Right lobe of liver (tissue), 6 donors: Measurements from ENCODE around the gene MISP. TPM values are rescaled to one million over a fixed set of nuclear protein-coding genes. Genes with fewer than 3 reads are reported as not detected.
A peak's percentile ranks its signal among the peaks of the same experiment; 100 is the strongest.

ENCODE experiments used
- ATAC-seq, 4 donors: fragments of 200-7000 bp; cut with Tn5 transposase; one replicate each; pipeline ENCODE4 v1.9.1; 2020; ENCODE audit warnings: mild to moderate bottlenecking in 4 of 4, moderate library complexity in 4 of 4
- DNase-seq, 3 donors: peaks; one replicate each; pipeline ENCODE4 v3.0.0-alpha.2; 2020
- H3K27ac ChIP-seq, 3 donors: fragments of 200-600 bp; one replicate each; pipeline ENCODE4 v1.8.0; 2022
- H3K27me3 ChIP-seq, 2 donors: fragments of 200-600 bp; one replicate each; pipeline ENCODE4 v1.8.0; 2022
- H3K36me3 ChIP-seq, 4 donors: fragments of 200-600 bp; sonication (generic) in 1 of 4; one replicate each; pipeline versions ENCODE4 v1.5.1 to v1.8.0; 2017 to 2022; ENCODE audit warnings: control low read depth in 1 of 4
- H3K4me1 ChIP-seq, 4 donors: fragments of 200-600 bp; sonication (generic) in 1 of 4; one replicate each; pipeline versions ENCODE4 v1.5.1 to v1.8.0; 2017 to 2022; ENCODE audit warnings: control low read depth in 1 of 4
- H3K4me3 ChIP-seq, 3 donors: fragments of 200-600 bp; one replicate each; pipeline ENCODE4 v1.8.0; 2022
- H3K9me3 ChIP-seq, 4 donors: fragments of 200-600 bp; sonication (generic) in 1 of 4; one replicate each; pipeline versions ENCODE4 v1.5.1 to v1.8.0; 2017 to 2022; ENCODE audit warnings: control low read depth in 1 of 4
- POLR2A ChIP-seq: fragments of 450-650 bp; IDR thresholded peaks from one replicate; pipeline ENCODE4 v1.6.1; 2017; ENCODE audit warnings: antibody characterized with exemption, mild to moderate bottlenecking
- WGBS: methylation state at CpG from one replicate; pipeline ENCODE4 v1.1.6; 2018; ENCODE audit warnings: low coverage, low lambda C conversion rate; ENCODE audit not compliant: insufficient coverage; ENCODE audit errors: missing lambda C conversion rate; 5-methylcytosine and 5-hydroxymethylcytosine counted together
- intact Hi-C, 2 donors: fragments of 100-400 bp; cut with DNase I; formaldehyde crosslinking; loops; one replicate each; pipeline versions ENCODE4 v1.11.2 to v1.14.1; 2022
- microRNA counts: library from miRNA; unstranded; fragments of <30 nt; microRNA quantifications from one replicate; lab custom pipeline; 2016
- microRNA-seq, 2 donors: library from miRNA; unstranded; fragments of <30 nt; microRNA quantifications; one replicate each; pipeline ENCODE4, GENCODE V29; 2019 to 2020
- small RNA-seq, 2 experiments: library from RNA; depleted of rRNA; stranded (forward); fragments of <200 nt; gene quantifications; one replicate each; pipeline ENCODE3, GENCODE V24; 2016
- total RNA-seq, 6 experiments: library from RNA; depleted of rRNA in 2 of 6; stranded (reverse); fragments of >200 nt in 2 of 6; fragmentation: NEBNext Ultra II Directional in 3 of 6; extraction: Animal tissue kit (Norgen Biotek cat#: 25700) in 3 of 6; gene quantifications; one replicate each; pipeline versions ENCODE4 v1.1.0 to v1.2.4, GENCODE V29; 2016 to 2023
- TF ChIP-seq, protein P1 (sequence below), 4 donors: fragments of 200-600 bp in 3 of 4; fragments of 450-650 bp in 1 of 4; IDR thresholded peaks; one replicate each; pipeline versions ENCODE4 v1.5.1 to v1.8.0; 2016 to 2022; ENCODE audit warnings: antibody characterized with exemption in 4 of 4, mild to moderate bottlenecking in 2 of 4
- donor health status: DM: no; HTN: yes; CAD: no.
- donor health status: DM: no; HTN: no; CAD: no.
- donor health status: DM: no; HTN: no; CAD: no.
- donor health status: DM: no; HTN: yes; CAD: no.
- donor health status: DM: no; HTN: yes; CAD: no.

The MISP gene
- total RNA-seq, 6 experiments from 2014 or later = 0.09 TPM; not detected in 5

GRCh38 chr19:812049-812746 lies 61.3 kb downstream of the MISP start:
- no peak for TF ChIP-seq POLR2A
- TF ChIP-seq, protein P1, sequence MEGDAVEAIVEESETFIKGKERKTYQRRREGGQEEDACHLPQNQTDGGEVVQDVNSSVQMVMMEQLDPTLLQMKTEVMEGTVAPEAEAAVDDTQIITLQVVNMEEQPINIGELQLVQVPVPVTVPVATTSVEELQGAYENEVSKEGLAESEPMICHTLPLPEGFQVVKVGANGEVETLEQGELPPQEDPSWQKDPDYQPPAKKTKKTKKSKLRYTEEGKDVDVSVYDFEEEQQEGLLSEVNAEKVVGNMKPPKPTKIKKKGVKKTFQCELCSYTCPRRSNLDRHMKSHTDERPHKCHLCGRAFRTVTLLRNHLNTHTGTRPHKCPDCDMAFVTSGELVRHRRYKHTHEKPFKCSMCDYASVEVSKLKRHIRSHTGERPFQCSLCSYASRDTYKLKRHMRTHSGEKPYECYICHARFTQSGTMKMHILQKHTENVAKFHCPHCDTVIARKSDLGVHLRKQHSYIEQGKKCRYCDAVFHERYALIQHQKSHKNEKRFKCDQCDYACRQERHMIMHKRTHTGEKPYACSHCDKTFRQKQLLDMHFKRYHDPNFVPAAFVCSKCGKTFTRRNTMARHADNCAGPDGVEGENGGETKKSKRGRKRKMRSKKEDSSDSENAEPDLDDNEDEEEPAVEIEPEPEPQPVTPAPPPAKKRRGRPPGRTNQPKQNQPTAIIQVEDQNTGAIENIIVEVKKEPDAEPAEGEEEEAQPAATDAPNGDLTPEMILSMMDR (IDR thresholded peaks at IDR 0.05) = no peak
- ATAC-seq (no peak), DNase-seq (no peak)
- no peaks in the 10 kb centered on the region for H3K4me1 ChIP-seq
- H3K27ac ChIP-seq = no peak overlapping the region
- no peak overlapping the region for H3K4me3 ChIP-seq
- H3K27me3 ChIP-seq = no peaks in the 10 kb centered on the region
- H3K36me3 ChIP-seq = peaks cover 24 to 51% (median 32%) of the 10 kb centered on the region in 4 donors
- intact Hi-C loops = no loop called here
- WGBS = 88% methylated on average over 11 of the region's 80 CpGs
- no peaks in the 10 kb centered on the region for H3K9me3 ChIP-seq

DNA sequence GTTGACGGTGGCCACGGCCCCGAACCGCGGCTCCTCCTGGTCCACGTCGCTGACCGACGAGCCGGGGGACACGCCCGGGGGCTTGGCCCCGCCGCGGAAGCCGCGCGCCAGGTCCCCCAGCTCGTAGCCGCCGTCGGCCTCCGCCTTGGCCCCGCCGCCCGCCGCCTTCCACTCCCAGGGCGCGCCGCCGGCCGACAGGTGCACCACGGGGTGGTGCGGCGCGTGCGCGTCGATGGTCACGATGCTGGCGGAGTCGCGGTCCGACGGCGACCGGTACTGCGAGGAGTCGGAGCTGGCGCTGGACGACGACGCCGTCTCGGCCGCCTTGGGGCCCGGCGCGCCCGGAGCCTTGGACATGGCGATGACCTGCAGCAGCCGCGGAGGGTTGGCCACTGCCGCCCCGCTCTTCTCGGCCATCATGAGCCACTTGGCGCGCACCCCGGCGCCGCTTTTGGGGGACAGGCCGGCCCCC lies 61.9 kb downstream of the MISP start:
- Histone ChIP-seq H3K9me3 (no peaks in the 10 kb centered on the region), H3K4me3 (no peak overlapping the region), H3K36me3 (peaks cover 18 to 46% (median 29%) of the 10 kb centered on the region in 4 donors), H3K4me1 (no peaks in the 10 kb centered on the region), H3K27ac (no peak overlapping the region), H3K27me3 (no peaks in the 10 kb centered on the region)
- DNase-seq = no peak
- no peak for ATAC-seq
- intact Hi-C loops = no loop called here
- 92% methylated on average over 23 of the region's 72 CpGs for WGBS
- TF ChIP-seq, protein P1 (IDR thresholded peaks at IDR 0.05) = no peak
- no peak for TF ChIP-seq POLR2A

DNA sequence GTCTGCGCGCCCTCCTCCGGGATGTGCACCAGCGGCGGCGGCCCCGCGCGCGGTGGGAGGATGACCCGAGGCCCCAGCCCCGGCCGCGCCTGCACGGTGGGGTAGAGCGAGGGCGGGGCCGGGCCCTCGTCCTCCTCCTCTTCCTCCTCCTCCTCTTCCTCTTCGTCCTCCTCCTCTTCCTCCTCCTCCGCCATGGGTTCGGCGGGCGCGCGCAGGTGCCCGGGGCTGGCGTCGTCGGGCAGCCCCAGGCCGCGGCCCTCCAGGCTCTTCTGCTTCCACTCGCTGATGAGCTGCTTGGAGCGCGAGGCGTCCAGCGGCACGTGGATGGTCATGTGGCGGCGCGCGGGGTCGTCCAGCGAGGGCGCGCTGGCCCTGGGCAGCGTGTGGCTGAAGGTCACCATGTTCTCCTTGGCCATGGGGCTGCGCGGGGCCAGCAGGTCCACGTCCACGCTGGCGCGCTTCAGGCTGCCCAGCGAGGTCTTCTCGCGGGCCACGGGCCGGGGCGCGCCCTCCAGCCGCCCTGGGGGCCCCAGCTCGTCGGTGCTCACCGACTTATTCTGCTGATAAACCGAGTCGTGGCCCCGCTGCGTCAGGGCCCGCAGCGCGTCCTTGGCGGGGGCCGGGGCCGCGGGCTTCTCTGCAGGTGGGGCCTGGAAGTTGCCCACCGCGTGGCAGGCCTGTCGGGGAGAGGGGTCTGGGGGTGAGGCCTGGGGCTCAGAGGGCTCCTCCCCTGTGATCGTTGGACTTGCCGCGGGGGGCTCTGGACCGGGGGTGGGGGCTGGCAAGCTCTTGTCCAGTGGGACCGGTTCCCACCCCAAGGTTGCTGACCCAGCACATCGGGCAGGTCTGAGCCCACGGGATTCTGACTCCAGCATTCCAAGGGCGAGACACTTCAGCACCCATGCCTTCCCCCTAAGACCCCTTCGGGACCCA lies 62.6 kb downstream of the MISP start:
- 90% methylated on average over 12 of the region's 87 CpGs for WGBS
- Histone ChIP-seq H3K36me3 (peaks cover 13 to 39% (median 24%) of the 10 kb centered on the region in 4 donors), H3K27ac (no peak overlapping the region), H3K27me3 (no peaks in the 10 kb centered on the region), H3K9me3 (no peaks in the 10 kb centered on the region), H3K4me1 (no peaks in the 10 kb centered on the region), H3K4me3 (no peak overlapping the region)
- intact Hi-C loops = no loop called here
- no peak for DNase-seq
- no peak for TF ChIP-seq POLR2A
- TF ChIP-seq, protein P1 (IDR thresholded peaks at IDR 0.05) = no peak
- ATAC-seq = peak in 2 of 4 donors; percentile 5 to 20

MicroRNA genes within 50 kb of the gene (microRNA counts, 767-probe panel; counts per million panel counts)
- microRNA hsa-miR-3187-3p (lab: Ali Mortazavi, UCI) = 237 counts per million

Small RNA genes within 50 kb of the gene (microRNA-seq; reads per million reads assigned to microRNA genes)
- gene MIR3187 (2.6 to 4.9 reads per million in 2 donors), gene MIR4745 (0.87 to 1.9 reads per million in 2 donors)

Small RNA genes within 50 kb of the gene (small RNA-seq; reads per million reads assigned to genes)
- 0 reads per million in 2 experiments for gene MIR3187

Other genes starting within 250 kb of the MISP start
- gene TPGS1, start 243.6 kb upstream of the MISP start, total RNA-seq = 10 to 100 TPM in 3 of 6 experiments, 1 to 10 TPM in 3; 8.2 to 42.2 (median 10.3) TPM
- 10 to 100 TPM; 44.8 to 81.8 (median 49.5) TPM for gene CDC34, start 219.4 kb upstream of the MISP start, total RNA-seq
- gene GZMM, start 207.1 kb upstream of the MISP start, total RNA-seq = under 1 TPM in 3 of 6 experiments, not detected in 3; 0.59 to 0.95 (median 0.74) TPM
- 100 to 1,000 TPM in 4 of 6 experiments, 10 to 100 TPM in 2; 88.6 to 369 (median 124) TPM for gene BSG, start 178.5 kb upstream of the MISP start, total RNA-seq
- gene HCN2, start 161.2 kb upstream of the MISP start, total RNA-seq = under 1 TPM in 5 of 6 experiments, not detected in 1; 0.05 to 0.27 (median 0.09) TPM
- 10 to 100 TPM; 25.9 to 42.9 (median 33.3) TPM for gene POLRMT, start 117.6 kb upstream of the MISP start, total RNA-seq
- gene FGF22, start 111.2 kb upstream of the MISP start, total RNA-seq = under 1 TPM in 1 of 6 experiments, not detected in 5; 0.15 TPM
- gene RNF126, start 87.9 kb upstream of the MISP start, total RNA-seq = 10 to 100 TPM; 18.3 to 85.0 (median 28.8) TPM
- 10 to 100 TPM in 3 of 6 experiments, 1 to 10 TPM in 3; 4.2 to 18.7 (median 10.4) TPM for gene FSTL3, start 74.7 kb upstream of the MISP start, total RNA-seq
- under 1 TPM in 1 of 6 experiments, not detected in 5; 0.20 TPM for gene PRSS57, start 55.7 kb upstream of the MISP start, total RNA-seq
- 10 to 100 TPM in 2 of 6 experiments, 1 to 10 TPM in 4; 4.6 to 12.7 (median 7.1) TPM for gene PALM, start 42.2 kb upstream of the MISP start, total RNA-seq
- 100 to 1,000 TPM in 5 of 6 experiments, 10 to 100 TPM in 1; 91.1 to 150 (median 129) TPM for gene PTBP1, start 46.3 kb downstream of the MISP start, total RNA-seq
- gene PLPPR3, start 70.8 kb downstream of the MISP start, total RNA-seq = not detected
- gene AZU1, start 76.7 kb downstream of the MISP start, total RNA-seq = 1 to 10 TPM in 2 of 6 experiments, under 1 TPM in 1, not detected in 3; 0.15 to 3.6 (median 1.8) TPM
- 1 to 10 TPM in 2 of 6 experiments, not detected in 4; 2.3 to 2.9 TPM for gene PRTN3, start 89.9 kb downstream of the MISP start, total RNA-seq
- gene ELANE, start 101.2 kb downstream of the MISP start, total RNA-seq = 1 to 10 TPM in 2 of 6 experiments, under 1 TPM in 1, not detected in 3; 0.59 to 4.2 (median 3.3) TPM
- 1 to 10 TPM; 3.5 to 9.6 (median 7.8) TPM for gene CFD, start 108.6 kb downstream of the MISP start, total RNA-seq
- 10 to 100 TPM; 32.0 to 35.7 (median 33.3) TPM for gene MED16, start 142.1 kb downstream of the MISP start, total RNA-seq
- gene RNU6-9, start 142.4 kb downstream of the MISP start, total RNA-seq = not detected
- gene R3HDM4, start 162.1 kb downstream of the MISP start, total RNA-seq = 10 to 100 TPM; 14.5 to 28.2 (median 20.5) TPM
- under 1 TPM in 1 of 6 experiments, not detected in 5; 0.47 TPM for gene KISS1R, start 166.2 kb downstream of the MISP start, total RNA-seq
- gene ARID3A, start 174.9 kb downstream of the MISP start, total RNA-seq = 1 to 10 TPM in 5 of 6 experiments, under 1 TPM in 1; 0.74 to 5.3 (median 1.9) TPM
- 10 to 100 TPM; 19.0 to 56.2 (median 29.7) TPM for gene WDR18, start 233.2 kb downstream of the MISP start, total RNA-seq
- under 1 TPM in 1 of 6 experiments, not detected in 5; 0.06 TPM for gene GRIN3B, start 249.3 kb downstream of the MISP start, total RNA-seq